Body of pancreas (tissue), 4 donors: Measurements from ENCODE around the gene P2RX4. TPM values are rescaled to one million over a fixed set of nuclear protein-coding genes. Genes with fewer than 3 reads are reported as not detected.
"Not testable (repeated sequence)": the region's sequence is repeated elsewhere in the genome, so short reads cannot be mapped to it uniquely, and the experiment has no call there.

Experiments
- ATAC-seq: fragments of 150-250 bp; one replicate; pipeline ENCODE4 v1.9.1; 2016
- DNase-seq, 4 donors: peaks; one replicate each; pipeline ENCODE4 v3.0.0-alpha.2; 2019
- H3K27ac ChIP-seq, 4 donors: fragments of 200-600 bp; sonication (generic); 1 replicate in 3 of 4; 2 replicates in 1 of 4; pipeline versions ENCODE4 v1.5.1 to v1.6.1; 2016 to 2019; ENCODE audit warnings: mild to moderate bottlenecking in 1 of 4, mixed read lengths in 1 of 4, moderate library complexity in 1 of 4
- H3K27me3 ChIP-seq, 2 donors: fragments of 200-600 bp; sonication (generic); one replicate each; pipeline ENCODE4 v1.6.0; 2016; ENCODE audit warnings: mild to moderate bottlenecking in 1 of 2
- H3K36me3 ChIP-seq, 2 donors: fragments of 200-600 bp; sonication (generic); replicated peaks in 1 of 2; 2 replicates each; pipeline ENCODE4 v1.5.1; 2016; ENCODE audit warnings: low read depth in 2 of 2; ENCODE audit not compliant: insufficient read depth in 1 of 2
- H3K4me1 ChIP-seq: fragments of 200-600 bp; sonication (generic); one replicate; pipeline ENCODE4 v1.6.0; 2016
- H3K4me3 ChIP-seq, 2 donors: fragments of 200-600 bp; sonication (generic); 1 replicate in 1 of 2; 2 replicates in 1 of 2; pipeline ENCODE4 v1.5.1; 2016 to 2019
- H3K9me3 ChIP-seq, 3 donors: fragments of 200-600 bp; sonication (generic); 1 replicate in 2 of 3; 2 replicates in 1 of 3; pipeline ENCODE4 v1.5.1; 2016
- CTCF ChIP-seq, 7 experiments: fragments of 450-650 bp in 4 of 7; fragments of 200-600 bp in 3 of 7; sonication (generic) in 3 of 7; IDR thresholded peaks; one replicate each; pipeline ENCODE4 v1.5.1; 2016 to 2019; ENCODE audit warnings: antibody characterized with exemption in 7 of 7
- POLR2A ChIP-seq, 3 donors: fragments of 450-650 bp; IDR thresholded peaks; one replicate each; pipeline ENCODE4 v1.6.1; 2016; ENCODE audit warnings: antibody characterized with exemption in 3 of 3, mild to moderate bottlenecking in 2 of 3
- WGBS, 2 donors: methylation state at CpG; one replicate each; pipeline ENCODE4 v1.1.5; 2017; 5-methylcytosine and 5-hydroxymethylcytosine counted together
- intact Hi-C: fragments of 100-400 bp; cut with DNase I; formaldehyde crosslinking; loops from one replicate; pipeline ENCODE4 v1.15.1; 2023
- total RNA-seq, 2 donors: library from RNA; depleted of rRNA; stranded (reverse); fragments of >200 nt; gene quantifications; one replicate each; pipeline ENCODE4 v1.1.0, GENCODE V29; 2016

The P2RX4 gene
- total RNA-seq, 2 donors from 2014 or later: 50.1 to 58.1 TPM

DNA sequence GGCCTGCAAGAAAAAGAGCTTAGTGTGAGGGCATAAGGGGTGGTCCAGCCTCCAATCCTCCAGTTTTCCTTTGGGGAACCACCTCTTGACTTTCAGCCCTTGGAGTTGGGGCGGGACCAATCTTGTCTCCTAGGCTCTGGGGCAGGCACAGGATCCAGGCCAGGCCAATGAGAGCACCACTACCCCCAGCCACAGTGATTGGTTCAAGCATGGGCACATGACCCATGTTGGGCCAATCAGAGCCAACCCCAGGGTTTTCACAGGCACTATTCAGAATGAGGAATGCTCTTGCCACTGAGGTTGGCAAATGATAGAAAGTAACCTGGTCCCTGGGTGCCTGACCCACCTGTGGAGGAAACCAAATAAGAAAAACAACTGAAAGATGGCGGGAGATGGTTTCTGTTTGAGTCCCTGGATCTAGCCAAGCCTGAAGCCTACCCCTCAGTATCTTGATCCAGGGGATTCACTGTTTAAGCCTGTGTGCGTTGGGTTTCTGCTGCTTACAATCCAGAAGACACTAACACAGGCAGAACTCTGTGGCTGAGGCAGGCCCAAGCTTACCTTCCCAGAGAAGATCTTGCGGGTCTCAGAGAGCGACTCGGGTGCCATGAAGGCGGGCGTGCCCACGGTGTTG lies 42.9 kb downstream of the P2RX4 start:
- H3K27me3 ChIP-seq: no peaks in the 10 kb centered on the region
- 89 to 98% methylated on average over 9 of the region's 9 CpGs for WGBS, 2 donors
- no peak for ATAC-seq
- no peaks in the 10 kb centered on the region for H3K9me3 ChIP-seq
- TF ChIP-seq POLR2A (IDR thresholded peaks at IDR 0.05) (no peak), CTCF (IDR thresholded peaks at IDR 0.05) (no peak)
- intact Hi-C loops: no loop called here
- H3K36me3 ChIP-seq: peaks cover 0 to 15% of the 10 kb centered on the region in 2 donors
- no peak for DNase-seq
- H3K27ac ChIP-seq: no peak overlapping the region
- H3K4me1 ChIP-seq: no peaks in the 10 kb centered on the region
- no peak overlapping the region for H3K4me3 ChIP-seq

DNA sequence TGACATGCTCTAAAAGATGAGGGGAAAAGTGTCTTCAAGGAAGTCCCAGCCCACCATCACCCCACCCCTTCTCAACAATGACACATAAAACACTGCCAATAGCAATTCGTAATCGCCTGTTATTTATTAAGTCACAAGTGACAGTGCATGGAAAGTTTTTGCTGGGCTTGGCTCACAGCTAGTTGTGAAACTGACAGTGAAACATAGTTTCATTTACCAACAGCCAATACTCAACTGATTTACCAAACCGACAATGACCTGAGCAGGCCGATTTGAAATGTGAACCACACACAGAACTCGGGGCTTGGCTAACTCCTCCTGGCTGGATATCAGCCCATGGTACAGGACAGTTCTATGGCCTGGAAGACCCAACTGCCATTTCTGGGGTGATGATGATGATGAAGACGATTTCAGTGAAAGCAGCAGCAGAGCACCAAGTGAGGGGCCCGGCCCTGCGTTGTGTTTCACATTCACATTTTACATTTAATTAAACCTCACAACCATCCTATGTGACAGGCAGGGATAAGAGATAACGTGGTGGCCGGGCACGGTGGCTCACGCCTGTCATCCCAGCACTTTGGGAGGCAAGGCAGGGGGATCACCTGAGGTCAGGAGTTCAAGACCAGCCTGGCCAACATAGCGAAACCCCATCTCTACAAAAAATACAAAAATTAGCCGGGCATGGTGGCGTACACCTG lies 43.9 kb downstream of the P2RX4 start:
- no peak overlapping the region for H3K4me3 ChIP-seq
- no peak for DNase-seq
- ATAC-seq: no peak
- intact Hi-C loops: no loop called here
- H3K27me3 ChIP-seq: no peaks in the 10 kb centered on the region
- no peak overlapping the region for H3K27ac ChIP-seq
- TF ChIP-seq POLR2A (IDR thresholded peaks at IDR 0.05): no peak
- no peak for TF ChIP-seq CTCF (IDR thresholded peaks at IDR 0.05)
- no peaks in the 10 kb centered on the region for H3K9me3 ChIP-seq
- H3K36me3 ChIP-seq: peaks cover 0 to 12% of the 10 kb centered on the region in 2 donors
- no peaks in the 10 kb centered on the region for H3K4me1 ChIP-seq
- 93 to 98% methylated on average over 14 to 15 of the region's 15 CpGs for WGBS, 2 donors

DNA sequence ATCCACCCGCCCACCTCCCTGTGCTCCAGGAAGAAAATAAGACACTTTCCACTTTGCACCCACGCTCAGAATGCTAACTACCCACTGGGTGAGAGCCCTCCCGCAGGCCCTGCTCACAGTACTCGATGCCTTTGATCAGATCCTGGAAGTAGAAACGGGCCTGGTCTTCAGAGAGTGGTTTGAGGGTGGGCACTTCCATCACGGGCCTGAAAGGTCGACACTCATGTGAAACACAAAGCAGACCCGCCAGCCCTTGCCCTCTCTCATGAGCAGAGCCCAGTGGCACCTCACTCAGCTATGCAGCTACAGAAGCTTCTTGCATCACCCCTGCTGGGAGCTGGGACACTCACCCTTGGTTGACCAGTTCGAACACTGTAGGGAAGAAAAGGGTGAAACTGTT lies 45.5 kb downstream of the P2RX4 start:
- ATAC-seq (no peak), DNase-seq (no peak)
- TF ChIP-seq POLR2A (IDR thresholded peaks at IDR 0.05) (no peak), CTCF (IDR thresholded peaks at IDR 0.05) (no peak)
- H3K27me3 ChIP-seq: no peaks in the 10 kb centered on the region
- no peaks in the 10 kb centered on the region for H3K9me3 ChIP-seq
- no peaks in the 10 kb centered on the region for H3K4me1 ChIP-seq
- H3K36me3 ChIP-seq: peaks cover 0 to 4% of the 10 kb centered on the region in 2 donors
- intact Hi-C loops: no loop called here
- H3K4me3 ChIP-seq: no peak overlapping the region
- WGBS, 2 donors: 90 to 92% methylated on average over 9 of the region's 9 CpGs
- no peak overlapping the region for H3K27ac ChIP-seq

DNA sequence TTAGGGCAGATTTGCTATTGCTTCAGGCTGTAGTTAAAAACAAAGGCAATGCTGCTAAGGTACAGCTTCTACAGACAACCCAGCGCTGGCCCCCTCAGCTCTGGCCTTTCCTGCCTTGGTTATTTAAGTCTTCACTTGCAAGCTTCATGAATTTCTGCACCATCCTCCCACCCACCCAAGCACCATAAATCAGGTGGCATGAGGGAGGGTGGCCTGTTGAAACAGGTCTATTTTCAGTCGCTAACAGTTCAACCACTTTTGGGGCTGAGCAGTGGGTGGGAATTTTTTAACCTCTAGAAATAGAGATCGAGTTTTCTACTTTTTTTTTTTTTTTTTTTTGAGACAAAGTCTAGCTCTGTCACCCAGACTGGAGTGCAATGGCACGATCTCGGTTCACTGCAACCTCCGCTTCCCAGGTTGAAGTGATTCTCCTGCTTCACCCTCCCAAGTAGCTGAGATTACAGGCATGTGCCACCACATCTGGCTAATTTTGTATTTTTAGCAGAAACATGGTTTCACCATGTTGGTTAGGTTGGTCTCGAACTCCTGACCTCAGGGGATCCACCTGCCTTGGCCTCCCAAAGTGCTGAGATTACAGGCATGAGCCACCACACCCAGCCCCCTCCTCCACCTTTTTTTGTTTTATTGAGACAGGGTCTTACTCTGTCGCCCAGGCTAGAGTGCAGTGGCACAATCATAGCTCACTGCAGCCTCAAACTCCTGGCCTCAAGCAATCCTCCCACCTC lies 47.9 kb downstream of the P2RX4 start:
- H3K9me3 ChIP-seq, DNase-seq, H3K27me3 ChIP-seq, H3K4me3 ChIP-seq, H3K27ac ChIP-seq, H3K4me1 ChIP-seq, H3K36me3 ChIP-seq, intact Hi-C loops, ATAC-seq: not testable (repeated sequence)
- WGBS, 2 donors: 92 to 95% methylated on average over 8 of the region's 8 CpGs

DNA sequence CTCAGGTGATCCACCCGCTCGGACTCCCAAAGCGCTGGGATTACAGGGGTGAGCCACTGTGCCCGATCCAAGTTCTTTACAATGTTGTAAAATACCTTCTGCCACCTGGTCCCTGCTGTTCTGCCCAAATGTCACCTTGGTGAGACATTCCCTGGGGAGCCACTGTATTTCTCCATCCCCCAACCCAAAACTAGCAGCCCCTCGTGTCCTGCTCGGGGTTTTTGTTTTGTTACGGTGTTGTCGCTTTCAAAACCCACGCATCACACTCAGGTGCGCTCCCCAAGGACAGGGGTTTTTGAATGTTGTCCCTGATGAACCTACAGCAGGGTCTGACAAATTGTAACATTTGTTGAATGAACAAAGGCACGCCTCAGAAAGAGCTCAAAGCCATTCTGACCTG lies 49.1 kb downstream of the P2RX4 start:
- no peak for TF ChIP-seq POLR2A (IDR thresholded peaks at IDR 0.05)
- no peak for TF ChIP-seq CTCF (IDR thresholded peaks at IDR 0.05)
- no peak for DNase-seq
- H3K27ac ChIP-seq: no peak overlapping the region
- 94 to 98% methylated on average over 11 of the region's 11 CpGs for WGBS, 2 donors
- no peak overlapping the region for H3K4me3 ChIP-seq
- H3K9me3 ChIP-seq: no peaks in the 10 kb centered on the region
- intact Hi-C loops: no loop called here
- no peak for ATAC-seq
- peaks cover 0 to 5% of the 10 kb centered on the region in 2 donors for H3K36me3 ChIP-seq
- no peaks in the 10 kb centered on the region for H3K27me3 ChIP-seq
- H3K4me1 ChIP-seq: no peaks in the 10 kb centered on the region
